A673 (cell line): ENCODE measurements around the gene DNAJC2. TPM values are rescaled to one million over a fixed set of nuclear protein-coding genes. Genes with fewer than 3 reads are reported as not detected.
"Not testable (repeated sequence)": the region's sequence is repeated elsewhere in the genome, so short reads cannot be mapped to it uniquely, and the experiment has no call there.

Experiments
- BruUV-seq: library from RNA; stranded (reverse); fragments of 400-500 nt; replicated peaks from 2 replicates; lab custom pipeline; 2021; lab: Mats Ljungman, UMichigan
- CTCF ChIA-PET: fragments of 300-600 bp; sonication (Branson Sonifier 250); formaldehyde crosslinking; loops from one replicate; lab custom pipeline; 2022; ENCODE audit warnings: antibody characterized with exemption; lab: Charles Lee
- POLR2A ChIA-PET: fragments of 300-600 bp; sonication (Branson Sonifier 250); formaldehyde crosslinking; loops from one replicate; lab custom pipeline; 2022; ENCODE audit warnings: antibody characterized with exemption; ENCODE audit not compliant: low non-redundant PET; lab: Charles Lee
- DNase-seq: peaks from one replicate; pipeline ENCODE4 v3.0.0-alpha.2; 2015; ENCODE audit warnings: low spot score
- H3K27ac ChIP-seq: fragments of 200-600 bp; sonication (generic); 2 replicates; pipeline ENCODE4 v1.5.1; 2016; ENCODE audit warnings: mixed run types, low read depth, mild to moderate bottlenecking, mixed read lengths, antibody characterized with exemption, low read length; ENCODE audit not compliant: poor library complexity, severe bottlenecking
- H3K27me3 ChIP-seq: fragments of 200-600 bp; sonication (generic); replicated peaks from 2 replicates; pipeline ENCODE4 v1.6.1; 2017; ENCODE audit warnings: mixed run types, low read depth, mild to moderate bottlenecking, mixed read lengths, antibody characterized with exemption, low read length; ENCODE audit not compliant: insufficient read depth, poor library complexity
- H3K36me3 ChIP-seq: fragments of 200-600 bp; sonication (generic); 2 replicates; pipeline ENCODE4 v1.6.1; 2016; ENCODE audit warnings: mixed run types, mild to moderate bottlenecking, mixed read lengths, antibody characterized with exemption, low read length; ENCODE audit not compliant: insufficient read depth, poor library complexity, severe bottlenecking
- H3K4me1 ChIP-seq: fragments of 200-600 bp; sonication (generic); 2 replicates; pipeline ENCODE4 v1.6.1; 2017; ENCODE audit warnings: mixed run types, mild to moderate bottlenecking, mixed read lengths, antibody characterized with exemption, low read length; ENCODE audit not compliant: insufficient read depth, poor library complexity, severe bottlenecking
- H3K4me3 ChIP-seq: fragments of 200-600 bp; sonication (generic); 2 replicates; pipeline ENCODE4 v1.5.1; 2016; ENCODE audit warnings: low read depth, mixed run types, mild to moderate bottlenecking, mixed read lengths, low read length; ENCODE audit not compliant: poor library complexity, severe bottlenecking
- H3K9me3 ChIP-seq: fragments of 200-600 bp; sonication (generic); 2 replicates; pipeline ENCODE4 v1.6.1; 2016; ENCODE audit warnings: mixed run types, low read depth, mild to moderate bottlenecking, mixed read lengths, antibody characterized with exemption, low read length; ENCODE audit not compliant: poor library complexity, severe bottlenecking
- CTCF ChIP-seq: fragments of 300-800, 200-600 bp; sonication (generic); conservative IDR thresholded peaks from 2 replicates; pipeline ENCODE4 v1.5.1; 2017; ENCODE audit warnings: low read depth, mild to moderate bottlenecking, antibody characterized with exemption, low read length, moderate library complexity, mixed read lengths
- EZH2 ChIP-seq: fragments of 200-600 bp; sonication (generic); IDR thresholded peaks from 2 replicates; pipeline ENCODE4 v1.6.1; 2017; ENCODE audit warnings: borderline replicate concordance, low read depth, mild to moderate bottlenecking, mixed read lengths, antibody characterized with exemption, low read length; ENCODE audit not compliant: poor library complexity, severe bottlenecking
- intact Hi-C: fragments of 100-400 bp; cut with micrococcal nuclease; formaldehyde crosslinking; loops from one replicate; pipeline ENCODE4 v1.10.0; 2022; ENCODE audit not compliant: unreplicated experiment
- total RNA-seq: library from RNA; stranded (reverse); gene quantifications from 2 replicates; pipeline ENCODE4 v1.2.3, GENCODE V29; 2021

The DNAJC2 gene
- total RNA-seq, 1 experiment from 2014 or later, result 76.8 TPM

GRCh38 chr7:103293526-103293925, 51.0 kb downstream of the DNAJC2 start:
- no TSS peak for BruUV-seq
- Histone ChIP-seq H3K4me3 (no peak overlapping the region), H3K36me3 (no peaks in the 10 kb centered on the region), H3K4me1 (peaks cover 4% of the 10 kb centered on the region), H3K27ac (no peak overlapping the region), H3K27me3 (no peaks in the 10 kb centered on the region), H3K9me3 (no peaks in the 10 kb centered on the region)
- intact Hi-C loops, result no loop called here
- DNase-seq, result no peak
- CTCF ChIA-PET, result interaction anchor here (0.7 kb wide), 1 partner anchor 535 kb away, joined by 3 read pairs; no protein-coding TSS in a partner anchor
- POLR2A ChIA-PET, result no interaction called here
- TF ChIP-seq CTCF (no peak), EZH2 (no peak)

GRCh38 chr7:103292122-103292521, 52.4 kb downstream of the DNAJC2 start:
- no peak for TF ChIP-seq CTCF
- no peak for TF ChIP-seq EZH2
- DNase-seq, result no peak
- POLR2A ChIA-PET, result interaction anchor here (0.6 kb wide), 1 partner anchor 14 kb away, joined by 3 read pairs; no protein-coding TSS in a partner anchor
- Histone ChIP-seq H3K27ac (no peak overlapping the region), H3K4me1 (no peaks in the 10 kb centered on the region), H3K4me3 (no peak overlapping the region), H3K36me3 (no peaks in the 10 kb centered on the region), H3K9me3 (no peaks in the 10 kb centered on the region), H3K27me3 (no peaks in the 10 kb centered on the region)
- BruUV-seq, result no TSS peak
- intact Hi-C loops, result no loop called here
- CTCF ChIA-PET, result no interaction called here

GRCh38 chr7:103282802-103283427, 61.7 kb downstream of the DNAJC2 start:
- H3K27me3 ChIP-seq, H3K4me3 ChIP-seq, H3K36me3 ChIP-seq, CTCF ChIA-PET, intact Hi-C loops, BruUV-seq, POLR2A ChIA-PET, DNase-seq, H3K9me3 ChIP-seq, H3K27ac ChIP-seq, H3K4me1 ChIP-seq: not testable (repeated sequence)

GRCh38 chr7:103280803-103281155, 63.8 kb downstream of the DNAJC2 start:
- H3K4me1 ChIP-seq, H3K27me3 ChIP-seq, H3K36me3 ChIP-seq, BruUV-seq, H3K27ac ChIP-seq, intact Hi-C loops, H3K9me3 ChIP-seq, POLR2A ChIA-PET, DNase-seq, CTCF ChIA-PET: not testable (repeated sequence)
- H3K4me3 ChIP-seq, result peak overlapping the region; percentile 57

- H3K9me3 ChIP-seq, CTCF ChIA-PET, BruUV-seq, intact Hi-C loops, H3K36me3 ChIP-seq, H3K27me3 ChIP-seq, H3K4me1 ChIP-seq: not testable (repeated sequence)
- peak overlapping the region; percentile 60 for H3K27ac ChIP-seq
- POLR2A ChIA-PET, result interaction anchor here (0.6 kb wide), 1 partner anchor 205 kb away, joined by 3 read pairs; no protein-coding TSS in a partner anchor
- DNase-seq, result peak; percentile 83
- H3K4me3 ChIP-seq, result peak overlapping the region; percentile 57
These were observed 64.4 kb downstream of the DNAJC2 start for GRCh38 chr7:103279963-103280802.

- BruUV-seq, H3K4me1 ChIP-seq, CTCF ChIA-PET, H3K27me3 ChIP-seq, intact Hi-C loops, H3K36me3 ChIP-seq, H3K9me3 ChIP-seq: not testable (repeated sequence)
- POLR2A ChIA-PET, result interaction anchor here (0.6 kb wide), 1 partner anchor 205 kb away, joined by 3 read pairs; no protein-coding TSS in a partner anchor
- Histone ChIP-seq H3K27ac (peak overlapping the region; percentile 60), H3K4me3 (peak overlapping the region; percentile 57)
- DNase-seq, result peak; percentile 27
These were observed 65.0 kb downstream of the DNAJC2 start for GRCh38 chr7:103279636-103279962.
